PC-3 (cell line): Measurements from ENCODE around the gene TP53I3. TPM values are rescaled to one million over a fixed set of nuclear protein-coding genes. Genes with fewer than 3 reads are reported as not detected.
"Not testable (repeated sequence)": the region's sequence is repeated elsewhere in the genome, so short reads cannot be mapped to it uniquely, and the experiment has no call there.

Experiments used
- ATAC-seq: fragments of 200-7000 bp; cut with Tn5 transposase; 2 replicates; pipeline ENCODE4 v1.9.1; 2020; ENCODE audit warnings: mild to moderate bottlenecking, moderate library complexity
- BruUV-seq: library from RNA; stranded (reverse); fragments of 400-500 nt; replicated peaks from 2 replicates; lab custom pipeline; 2021; lab: Mats Ljungman, UMichigan
- CTCF ChIA-PET: fragments of 300-600 bp; sonication (Branson Sonifier 250); formaldehyde crosslinking; loops from one replicate; lab custom pipeline; 2022; ENCODE audit warnings: antibody characterized with exemption; lab: Charles Lee
- POLR2A ChIA-PET: fragments of 300-600 bp; sonication (Branson Sonifier 250); formaldehyde crosslinking; loops from one replicate; lab custom pipeline; 2022; ENCODE audit warnings: antibody characterized with exemption; ENCODE audit not compliant: unreplicated experiment; lab: Charles Lee
- DNase-seq: peaks from one replicate; pipeline ENCODE4 v3.0.0-alpha.2; 2015
- H2AFZ ChIP-seq: fragments of 300-600 bp; sonication (generic); 2 replicates; pipeline ENCODE4 v1.6.0; 2016; ENCODE audit warnings: antibody characterized with exemption, low read length
- H3F3A ChIP-seq: fragments of 300-600 bp; sonication (generic); one replicate; pipeline ENCODE4 v1.6.0; 2017; ENCODE audit warnings: antibody characterized with exemption, low read length, control low read depth, mild to moderate bottlenecking; ENCODE audit not compliant: unreplicated experiment
- H3K27ac ChIP-seq: fragments of 300-600 bp; sonication (generic); 2 replicates; pipeline ENCODE4 v1.5.1; 2016; ENCODE audit warnings: mild to moderate bottlenecking, low read length
- H3K27me3 ChIP-seq: fragments of 300-600 bp; sonication (generic); 2 replicates; pipeline ENCODE4 v1.6.1; 2016; ENCODE audit warnings: low read length, mixed read lengths
- H3K36me3 ChIP-seq: fragments of 300-600 bp; sonication (generic); 2 replicates; pipeline ENCODE4 v1.6.1; 2016; ENCODE audit warnings: low read depth, mixed run types, low read length, mixed read lengths
- H3K4me1 ChIP-seq: fragments of 300-600 bp; sonication (generic); 2 replicates; pipeline ENCODE4 v1.5.1; 2016; ENCODE audit warnings: low read length; ENCODE audit not compliant: insufficient read depth
- H3K4me2 ChIP-seq: fragments of 300-600 bp; sonication (generic); 2 replicates; pipeline ENCODE4 v1.6.0; 2016; ENCODE audit warnings: low read length
- H3K4me3 ChIP-seq: fragments of 300-600 bp; sonication (generic); 2 replicates; pipeline ENCODE4 v1.5.1; 2016; ENCODE audit warnings: mild to moderate bottlenecking, low read length, mixed read lengths
- H3K79me2 ChIP-seq: fragments of 300-600 bp; sonication (generic); 2 replicates; pipeline ENCODE4 v1.6.1; 2017; ENCODE audit warnings: low read length, mixed read lengths
- H3K9ac ChIP-seq: fragments of 300-600 bp; sonication (generic); 2 replicates; pipeline ENCODE4 v1.6.0; 2016; ENCODE audit warnings: mild to moderate bottlenecking, low read length
- H3K9me2 ChIP-seq: fragments of 300-600 bp; sonication (generic); replicated peaks from 2 replicates; pipeline ENCODE4 v1.6.1; 2016; ENCODE audit warnings: mixed run types, low read length, mixed read lengths
- H3K9me3 ChIP-seq: fragments of 300-600 bp; sonication (generic); 2 replicates; pipeline ENCODE4 v1.6.1; 2016; ENCODE audit warnings: low read length, mixed read lengths
- H4K20me1 ChIP-seq: fragments of 300-600 bp; sonication (generic); 2 replicates; pipeline ENCODE4 v1.6.1; 2016; ENCODE audit warnings: low read length, mixed read lengths
- CTCF ChIP-seq: fragments of 300-600 bp; sonication (generic); conservative IDR thresholded peaks from 2 replicates; pipeline ENCODE4 v1.5.1; 2017; ENCODE audit warnings: antibody characterized with exemption, low read depth, mild to moderate bottlenecking, low read length
- EZH2 ChIP-seq: fragments of 300-600 bp; sonication (generic); IDR thresholded peaks from one replicate; pipeline ENCODE4 v1.6.1; 2017; ENCODE audit warnings: antibody characterized with exemption, mild to moderate bottlenecking, low read length; ENCODE audit not compliant: unreplicated experiment
- EZH2phosphoT487 ChIP-seq: fragments of 300-600 bp; sonication (generic); IDR thresholded peaks from 2 replicates; pipeline ENCODE4 v1.6.1; 2018; ENCODE audit warnings: mild to moderate bottlenecking, antibody characterized with exemption, low read length, borderline replicate concordance
- intact Hi-C: fragments of 100-400 bp; cut with micrococcal nuclease; formaldehyde crosslinking; loops from 2 replicates; pipeline ENCODE4 v1.9.0; 2023
- total RNA-seq: library from RNA; depleted of rRNA; stranded (reverse); fragments of >200 nt; gene quantifications from 2 replicates; pipeline ENCODE4 v1.2.3, GENCODE V29; 2014

Gene TP53I3
- total RNA-seq, 1 experiment from 2014 or later, result 42.4 TPM

- BruUV-seq, H3K9me3 ChIP-seq, H3K4me3 ChIP-seq, H3K9me2 ChIP-seq, H3K27me3 ChIP-seq, H3K9ac ChIP-seq, H3K27ac ChIP-seq, H3K4me1 ChIP-seq, CTCF ChIA-PET, intact Hi-C loops, POLR2A ChIA-PET, H4K20me1 ChIP-seq, H3K4me2 ChIP-seq, H3F3A ChIP-seq, H3K36me3 ChIP-seq, DNase-seq, H3K79me2 ChIP-seq, H2AFZ ChIP-seq, ATAC-seq: not testable (repeated sequence)
These were observed 10.6 kb upstream of the TP53I3 start for GRCh38 chr2:24095171-24095677.

- H3K4me2 ChIP-seq, DNase-seq, H4K20me1 ChIP-seq, H3K27ac ChIP-seq, H3K27me3 ChIP-seq, H3K9me2 ChIP-seq, H3F3A ChIP-seq, H3K9ac ChIP-seq, H3K4me3 ChIP-seq, ATAC-seq, intact Hi-C loops, POLR2A ChIA-PET, BruUV-seq, H3K9me3 ChIP-seq, H3K4me1 ChIP-seq, CTCF ChIA-PET, H2AFZ ChIP-seq, H3K36me3 ChIP-seq, H3K79me2 ChIP-seq: not testable (repeated sequence)
These were observed 8.6 kb upstream of the TP53I3 start for GRCh38 chr2:24093270-24093669.

- Histone ChIP-seq H3K27ac (no peak overlapping the region), H2AFZ (no peak overlapping the region), H4K20me1 (no peaks in the 10 kb centered on the region), H3K36me3 (no peaks in the 10 kb centered on the region), H3K4me2 (no peak overlapping the region), H3K4me1 (peaks cover 5% of the 10 kb centered on the region; the same call in 1 of the 2 replicates), H3F3A (no peaks in the 10 kb centered on the region), H3K9me2 (no peaks in the 10 kb centered on the region), H3K4me3 (no peak overlapping the region), H3K79me2 (no peaks in the 10 kb centered on the region), H3K27me3 (no peaks in the 10 kb centered on the region), H3K9me3 (no peaks in the 10 kb centered on the region), H3K9ac (no peak overlapping the region)
- intact Hi-C loops, result no loop called here
- POLR2A ChIA-PET, result no interaction called here
- no peak for DNase-seq
- CTCF ChIA-PET, result no interaction called here
- no peak for ATAC-seq
- no TSS peak for BruUV-seq
- TF ChIP-seq EZH2phosphoT487 (no peak), CTCF (no peak), EZH2 (no peak)
These were observed 4.3 kb upstream of the TP53I3 start for GRCh38 chr2:24088821-24089359.

- H2AFZ ChIP-seq, result no peak overlapping the region
- ATAC-seq (no peak), DNase-seq (no peak)
- no peaks in the 10 kb centered on the region for H3K9me2 ChIP-seq
- H4K20me1 ChIP-seq, result no peaks in the 10 kb centered on the region
- CTCF ChIA-PET, result no interaction called here
- H3K9ac ChIP-seq, result no peak overlapping the region
- H3K27ac ChIP-seq, result no peak overlapping the region
- H3K4me2 ChIP-seq, result no peak overlapping the region
- H3F3A ChIP-seq, result no peaks in the 10 kb centered on the region
- peaks cover 10% of the 10 kb centered on the region; the same call in 1 of the 2 replicates for H3K79me2 ChIP-seq
- TF ChIP-seq EZH2 (no peak), CTCF (no peak), EZH2phosphoT487 (no peak)
- no peaks in the 10 kb centered on the region for H3K9me3 ChIP-seq
- no TSS peak for BruUV-seq
- intact Hi-C loops, result no loop called here
- POLR2A ChIA-PET, result no interaction called here
- no peak overlapping the region for H3K4me3 ChIP-seq
- peaks cover 14% of the 10 kb centered on the region for H3K4me1 ChIP-seq
- H3K36me3 ChIP-seq, result peaks cover 5% of the 10 kb centered on the region
- no peaks in the 10 kb centered on the region for H3K27me3 ChIP-seq
These were observed 2.4 kb upstream of the TP53I3 start for GRCh38 chr2:24087032-24087431.
